Astrocyte (in vitro differentiated cells and primary cell): Measurements from ENCODE around the gene APOH.

Experiments used
- CTCF ChIP-seq: IDR thresholded peaks from 2 replicates; pipeline ENCODE4 v1.5.1; 2011; ENCODE audit warnings: low read depth, mild to moderate bottlenecking, inconsistent platforms, low read length, moderate library complexity; ENCODE audit not compliant: insufficient read depth
- EZH2 ChIP-seq: IDR thresholded peaks from 2 replicates; pipeline ENCODE4 v1.6.1; 2012; ENCODE audit warnings: mild to moderate bottlenecking, low read length, inconsistent platforms; ENCODE audit not compliant: insufficient read depth

DNA sequence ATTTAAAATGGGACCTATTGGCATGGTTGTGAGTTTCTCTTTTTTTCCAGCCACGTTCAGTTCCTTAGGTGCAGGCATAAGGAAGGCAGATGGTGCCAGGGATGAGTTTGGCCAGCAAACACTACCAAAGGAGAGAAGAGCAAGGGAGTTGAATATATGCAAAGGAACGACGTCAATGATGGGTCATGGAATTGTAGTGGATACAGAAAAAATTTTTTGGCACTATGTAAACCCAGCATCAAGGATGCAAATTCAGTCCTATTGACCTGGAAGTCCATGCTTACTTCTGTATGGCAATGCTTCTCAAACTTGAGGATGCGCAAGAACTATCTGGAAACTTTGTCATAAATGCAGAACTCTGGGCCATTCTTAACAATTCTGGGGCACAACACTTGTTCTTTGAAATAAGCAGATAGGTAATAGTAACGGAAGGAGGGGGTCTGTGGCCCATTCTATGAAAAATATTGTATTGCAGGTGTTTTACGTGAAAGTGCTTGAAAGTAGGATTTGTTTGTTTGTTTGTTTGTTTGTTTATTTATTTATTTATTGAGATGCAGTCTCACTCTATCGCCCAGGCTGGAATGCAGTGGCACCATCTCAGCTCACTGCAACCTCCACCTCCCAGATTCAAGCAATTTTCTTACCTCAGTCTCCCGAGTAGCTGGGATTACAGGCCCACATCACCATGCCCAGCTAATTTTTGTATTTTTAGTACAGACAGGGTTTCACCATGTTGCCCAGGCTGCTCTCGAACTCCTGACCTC, 18.0 kb downstream of the APOH start:
- TF ChIP-seq CTCF (no peak), EZH2 (no peak)
